Astrocyte of the hippocampus (primary cell): ENCODE data around the gene KIRREL3.

ENCODE experiments used
- DNase-seq: peaks from one replicate; pipeline ENCODE4 v3.0.0; 2011; ENCODE audit warnings: low read depth, low spot score

The KIRREL3 gene

DNA sequence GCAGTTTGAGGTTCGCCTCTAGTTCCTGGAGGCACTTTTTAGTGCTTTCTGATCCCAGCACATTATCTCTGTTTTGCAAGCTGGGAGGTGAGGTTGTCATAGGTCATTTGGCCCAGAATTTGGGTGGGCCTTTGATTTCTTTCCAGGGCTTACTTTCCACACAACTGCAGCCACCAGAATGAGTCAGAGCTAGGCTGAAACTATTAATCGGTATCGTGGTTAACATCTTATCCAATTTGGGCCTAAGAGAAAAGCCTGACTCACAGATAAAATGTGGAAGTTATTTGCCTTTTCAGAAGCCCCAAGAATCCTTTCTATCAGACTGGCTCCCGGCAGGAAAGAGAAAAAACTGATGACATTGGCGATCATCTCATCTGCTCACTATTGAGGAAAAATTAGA, 166.4 kb downstream of the KIRREL3 start:
- peak; percentile 89 for DNase-seq

- DNase-seq, result no peak
Measured at GRCh38 chr11:126833065-126833464, 167.5 kb downstream of the KIRREL3 start.

DNA sequence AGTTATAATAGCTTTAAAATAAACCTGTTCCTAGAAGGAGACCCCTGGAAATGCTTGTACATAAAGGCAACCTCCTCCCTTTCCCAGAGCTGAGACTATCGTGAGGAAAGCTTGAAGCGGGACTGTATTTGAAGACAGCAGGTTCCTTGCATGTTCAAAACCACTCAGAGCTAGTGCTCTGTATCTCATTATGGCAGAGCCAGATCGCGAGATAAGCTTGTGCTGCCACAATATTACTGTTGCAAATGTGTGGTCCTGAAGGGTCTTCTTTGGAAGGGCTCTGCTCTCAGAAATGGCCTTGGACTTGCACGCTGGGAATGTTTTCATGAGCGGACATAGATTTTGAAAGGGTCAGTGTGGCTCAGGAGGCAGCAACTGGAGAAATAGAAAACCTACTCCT, 168.2 kb downstream of the KIRREL3 start:
- no peak for DNase-seq

- DNase-seq, result peak; percentile 18
Measured at GRCh38 chr11:126830216-126830806, 170.3 kb downstream of the KIRREL3 start.

DNA sequence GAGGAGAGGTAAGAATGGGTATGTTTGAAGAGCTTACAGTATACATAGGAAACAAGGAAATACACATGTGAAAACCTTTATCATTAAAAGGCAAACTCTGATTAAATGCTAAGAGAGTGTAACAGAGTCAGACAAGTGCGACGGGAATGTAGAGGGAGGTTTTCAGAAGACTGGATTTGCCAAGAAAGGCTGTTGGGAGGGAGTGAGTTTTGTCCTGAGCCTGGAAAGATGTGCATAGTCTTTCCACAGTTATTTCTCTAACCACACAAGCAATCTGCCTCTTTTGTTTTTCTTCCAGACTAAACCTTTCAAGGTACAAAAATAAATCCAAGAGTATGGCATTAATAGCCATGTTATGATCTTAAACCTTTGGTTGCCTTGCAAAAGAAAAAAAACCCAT, 170.9 kb downstream of the KIRREL3 start:
- peak; percentile 19 for DNase-seq

- DNase-seq, result no peak
Measured at GRCh38 chr11:126824035-126824607, 176.4 kb downstream of the KIRREL3 start.

DNA sequence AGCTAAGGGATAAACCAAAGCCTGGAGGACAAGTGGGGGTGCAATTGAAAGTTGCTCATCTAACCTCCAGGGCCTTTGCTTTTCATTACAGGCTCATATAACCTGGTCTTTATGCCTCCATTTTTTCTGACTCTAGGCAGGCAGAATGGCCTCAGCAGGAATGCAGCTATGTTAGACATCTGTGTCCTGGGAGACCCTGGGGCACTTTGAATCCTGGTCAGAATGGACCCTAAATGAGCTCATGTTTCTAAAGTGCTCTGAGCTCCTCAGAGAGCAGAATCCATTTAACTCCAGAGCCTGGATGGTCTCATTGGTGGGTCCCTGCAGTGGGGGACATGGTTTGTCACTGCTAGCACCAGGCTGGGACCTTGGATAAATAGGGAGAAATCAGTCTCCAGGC, 177.3 kb downstream of the KIRREL3 start:
- no peak for DNase-seq

DNA sequence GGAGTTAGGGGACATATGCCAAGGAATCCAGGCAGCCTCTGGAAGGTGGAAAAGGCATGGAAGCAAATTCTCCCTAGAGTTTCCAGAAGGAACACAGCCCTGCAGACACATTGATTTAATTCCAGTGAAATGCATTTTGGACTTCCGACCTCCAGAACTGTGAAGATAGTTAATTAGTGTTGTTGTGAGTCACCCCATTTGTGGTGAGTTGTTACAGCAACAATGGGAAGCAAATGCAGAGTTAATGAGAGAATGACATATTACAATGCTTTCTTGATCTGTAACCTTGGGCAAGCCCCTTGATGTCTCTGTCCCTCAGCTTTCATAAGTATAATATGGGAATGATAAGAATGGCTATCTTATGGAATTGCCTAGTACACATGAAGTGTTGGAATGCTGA, 178.7 kb downstream of the KIRREL3 start:
- no peak for DNase-seq

- no peak for DNase-seq
Measured at GRCh38 chr11:126819194-126819593, 181.4 kb downstream of the KIRREL3 start.

DNA sequence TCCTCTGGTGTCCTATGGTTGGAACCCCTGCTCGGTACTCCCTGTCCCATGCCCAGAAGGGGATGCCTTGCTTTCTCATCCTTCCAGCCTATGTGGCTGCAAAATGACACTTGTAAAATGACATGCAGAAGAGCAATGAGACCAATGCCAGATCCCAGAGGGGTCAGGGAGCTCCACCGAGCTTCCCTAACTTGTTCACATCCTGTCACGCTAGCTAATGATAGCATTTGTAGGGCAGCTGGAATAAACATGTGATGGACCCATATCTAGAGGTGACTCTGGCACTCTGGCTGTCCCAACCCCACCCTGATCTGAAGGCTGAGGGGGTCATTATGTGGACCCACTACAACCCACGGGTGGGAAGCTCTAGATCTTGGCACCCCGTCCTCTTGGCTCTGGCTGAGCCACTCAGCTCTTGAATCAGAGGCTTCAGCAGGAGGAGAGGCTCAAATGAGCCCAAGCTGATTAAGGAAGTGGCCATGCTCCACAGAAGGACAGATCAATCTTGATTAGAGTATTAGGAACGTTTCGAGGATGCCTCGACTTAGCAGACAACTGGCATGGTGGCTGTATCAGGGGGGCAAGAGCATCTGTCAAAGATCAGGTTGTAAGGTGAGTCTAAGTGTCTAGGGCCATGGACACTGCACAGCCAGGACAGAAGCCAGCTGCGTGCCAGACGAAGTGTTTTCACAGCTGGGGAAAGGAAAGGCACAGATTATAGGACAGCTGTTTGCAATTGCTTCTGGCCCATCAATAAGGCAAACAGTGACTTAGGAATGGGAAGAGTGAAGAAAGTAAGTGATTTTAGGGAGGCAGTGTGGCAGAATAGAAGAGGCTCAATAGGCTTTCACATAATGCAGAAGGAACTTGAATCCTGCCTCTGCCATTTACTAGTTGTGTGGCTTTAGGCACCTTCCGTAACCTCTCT, 182.8 kb downstream of the KIRREL3 start:
- DNase-seq, result no peak

- DNase-seq, result no peak
Measured at GRCh38 chr11:126817096-126817495, 183.5 kb downstream of the KIRREL3 start.

DNA sequence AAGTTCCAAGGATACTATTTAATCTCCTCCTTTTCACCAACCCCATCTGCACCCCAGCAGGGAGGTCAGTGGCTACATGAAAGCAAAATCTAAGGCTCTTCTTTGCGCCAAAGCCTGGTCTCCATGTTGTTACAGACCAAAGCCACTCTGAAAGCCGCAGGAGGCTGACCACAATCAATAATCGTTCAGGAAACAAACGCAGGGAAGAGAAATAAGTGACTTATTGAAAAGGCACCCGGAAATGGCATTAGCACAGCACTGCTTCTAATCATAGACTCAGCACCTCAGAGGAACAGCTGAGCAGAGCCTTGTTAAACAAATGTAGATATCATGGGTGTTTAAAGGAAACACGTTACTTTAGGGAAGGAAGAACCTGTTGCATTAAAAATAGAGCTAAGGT, 183.9 kb downstream of the KIRREL3 start:
- peak; percentile 46 for DNase-seq

DNA sequence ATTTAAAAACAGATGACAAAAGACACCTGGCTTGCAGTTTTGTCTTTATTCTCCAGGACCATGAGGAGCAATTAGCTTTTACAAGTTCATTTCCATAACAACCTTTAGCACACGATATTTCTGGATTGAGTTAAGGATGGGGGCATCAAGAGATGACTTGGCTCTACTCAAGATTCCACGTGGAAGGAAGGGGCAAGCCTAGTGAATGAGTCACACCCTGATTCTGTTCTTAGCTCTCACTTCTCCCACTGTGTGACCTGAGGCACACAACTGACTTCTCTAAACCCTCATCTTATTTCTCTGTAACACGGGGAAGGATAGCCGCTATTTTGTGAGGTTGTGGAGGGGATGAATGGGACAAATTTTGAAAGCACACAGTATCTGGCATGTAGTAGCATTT, 185.5 kb downstream of the KIRREL3 start:
- DNase-seq, result peak; percentile 45

DNA sequence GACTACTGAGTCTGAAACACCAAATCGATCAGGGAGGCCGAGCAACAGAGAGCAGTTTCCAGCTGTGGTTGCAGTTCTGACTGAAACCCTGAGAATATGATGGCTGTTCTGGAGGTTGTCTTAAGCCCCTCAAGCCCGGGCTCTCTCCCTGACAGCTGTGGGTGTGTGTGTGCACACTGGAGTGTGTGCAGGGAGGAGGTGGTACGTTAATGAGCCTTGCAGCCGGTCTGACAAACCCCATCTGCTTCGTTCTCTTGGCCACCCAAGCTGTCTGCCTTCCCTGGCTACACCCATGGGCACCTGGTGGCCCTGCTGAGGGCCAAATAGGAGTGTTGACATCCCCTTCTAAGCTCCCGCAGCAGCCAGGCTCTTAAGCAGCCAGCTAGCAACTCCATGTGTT, 189.8 kb downstream of the KIRREL3 start:
- DNase-seq, result no peak

DNA sequence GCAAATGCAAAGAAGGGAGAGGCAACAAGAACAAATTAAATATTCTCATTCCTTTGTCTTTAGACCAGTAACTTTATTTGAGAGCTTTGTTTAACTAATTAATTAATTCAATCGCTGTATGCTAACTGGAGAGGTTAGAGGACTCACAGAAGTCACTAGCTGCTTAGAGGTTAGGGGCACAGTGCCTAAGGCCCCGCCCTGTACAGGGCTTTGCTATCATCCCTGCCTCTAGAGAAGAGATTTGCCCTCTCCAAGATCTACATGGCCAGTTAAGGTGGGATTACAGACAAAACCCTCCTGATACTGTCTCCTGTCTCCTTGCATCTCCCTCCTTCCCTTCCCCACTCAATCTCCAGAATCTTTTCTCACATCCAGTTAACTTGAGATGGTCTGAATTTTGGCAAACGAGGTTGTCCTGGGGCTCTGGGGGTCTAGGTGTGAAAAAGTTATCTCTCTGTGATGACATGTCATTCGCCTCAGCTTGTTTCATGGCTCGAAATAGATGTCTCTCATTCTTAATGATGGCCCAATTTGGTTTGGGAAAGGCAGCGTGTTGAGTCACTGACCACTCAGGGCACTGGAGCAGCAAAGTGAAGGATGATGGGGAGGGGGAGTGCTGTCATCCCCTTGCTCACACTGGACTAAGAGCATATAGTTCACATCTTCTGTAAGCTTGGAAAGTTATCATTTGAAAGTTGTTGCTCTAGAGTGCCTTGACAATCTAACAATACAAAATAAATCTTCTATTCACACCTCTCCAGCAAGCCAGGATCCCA, 190.9 kb downstream of the KIRREL3 start:
- DNase-seq, result peak; percentile 34

- peak; percentile 82 for DNase-seq
Measured at GRCh38 chr11:126808836-126809235, 191.7 kb downstream of the KIRREL3 start.

GRCh38 chr11:126808296-126808695, 192.3 kb downstream of the KIRREL3 start:
- no peak for DNase-seq

GRCh38 chr11:126805870-126806269, 194.7 kb downstream of the KIRREL3 start:
- DNase-seq, result no peak

DNA sequence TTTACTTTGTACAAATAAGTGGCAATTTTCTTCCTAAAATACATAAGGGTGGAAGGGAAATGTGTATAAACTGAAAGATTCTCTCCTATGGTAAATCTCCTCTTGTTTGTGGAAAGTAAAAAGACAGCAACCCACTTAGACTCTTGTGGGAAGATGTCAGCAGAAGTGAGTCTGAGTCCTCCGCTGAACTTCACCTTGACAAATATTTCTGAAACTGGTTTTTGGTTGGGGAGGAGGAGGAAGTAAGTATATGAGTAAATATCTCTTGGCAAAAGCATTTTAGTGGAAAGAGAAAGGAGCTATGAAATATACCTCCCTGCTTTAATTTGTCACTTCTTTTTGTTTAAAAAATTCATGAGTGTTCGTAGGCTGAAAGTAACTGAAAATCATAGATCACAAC, 196.2 kb downstream of the KIRREL3 start:
- DNase-seq, result no peak

GRCh38 chr11:126800009-126800408, 200.6 kb downstream of the KIRREL3 start:
- DNase-seq, result peak; percentile 14

DNA sequence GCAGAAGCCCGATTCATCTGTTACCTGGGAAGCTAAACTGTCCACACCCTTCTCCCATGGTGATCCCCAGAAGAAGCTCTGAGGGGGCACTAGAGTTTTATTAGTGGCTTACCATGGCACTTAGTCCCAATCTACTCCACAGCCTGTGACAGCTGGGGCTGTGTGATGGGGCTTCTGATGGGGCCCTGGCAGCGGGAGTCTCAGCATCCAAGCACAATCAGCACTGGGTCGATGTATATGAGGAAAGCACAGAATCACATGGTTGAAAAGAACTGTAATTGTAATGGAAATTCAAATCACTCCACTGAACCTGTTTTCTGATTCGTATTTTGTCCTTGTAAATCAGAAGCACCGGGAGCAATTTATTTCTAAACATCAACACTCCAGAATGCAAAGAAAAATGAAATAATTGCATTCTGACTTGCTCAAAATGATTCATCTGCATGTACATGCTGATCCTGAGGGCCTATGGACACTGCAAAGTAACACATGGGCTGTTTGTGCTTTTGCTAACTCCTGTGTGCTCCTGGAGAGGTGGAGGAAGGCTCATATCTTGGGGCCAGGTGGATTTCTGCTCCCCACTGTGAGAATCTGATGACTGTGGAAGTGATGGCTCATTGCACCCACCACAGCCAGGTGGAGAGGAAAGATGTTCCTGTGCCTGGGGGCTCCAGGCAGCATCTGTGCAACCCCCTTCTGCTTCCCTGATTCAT, 203.0 kb downstream of the KIRREL3 start:
- DNase-seq, result no peak
